Hematopoietic multipotent progenitor cell treated with erythropoietin and hydrocortisone succinate and interleukin-3 and kit ligand, for 4 days (in vitro differentiated cells): Measurements from ENCODE around the gene PAM.
"Not testable (repeated sequence)": the region's sequence is repeated elsewhere in the genome, so short reads cannot be mapped to it uniquely, and the experiment has no call there.

Experiments
- DNase-seq: peaks from one replicate; pipeline ENCODE4 v3.0.0-alpha.2; 2015

The PAM gene

DNA sequence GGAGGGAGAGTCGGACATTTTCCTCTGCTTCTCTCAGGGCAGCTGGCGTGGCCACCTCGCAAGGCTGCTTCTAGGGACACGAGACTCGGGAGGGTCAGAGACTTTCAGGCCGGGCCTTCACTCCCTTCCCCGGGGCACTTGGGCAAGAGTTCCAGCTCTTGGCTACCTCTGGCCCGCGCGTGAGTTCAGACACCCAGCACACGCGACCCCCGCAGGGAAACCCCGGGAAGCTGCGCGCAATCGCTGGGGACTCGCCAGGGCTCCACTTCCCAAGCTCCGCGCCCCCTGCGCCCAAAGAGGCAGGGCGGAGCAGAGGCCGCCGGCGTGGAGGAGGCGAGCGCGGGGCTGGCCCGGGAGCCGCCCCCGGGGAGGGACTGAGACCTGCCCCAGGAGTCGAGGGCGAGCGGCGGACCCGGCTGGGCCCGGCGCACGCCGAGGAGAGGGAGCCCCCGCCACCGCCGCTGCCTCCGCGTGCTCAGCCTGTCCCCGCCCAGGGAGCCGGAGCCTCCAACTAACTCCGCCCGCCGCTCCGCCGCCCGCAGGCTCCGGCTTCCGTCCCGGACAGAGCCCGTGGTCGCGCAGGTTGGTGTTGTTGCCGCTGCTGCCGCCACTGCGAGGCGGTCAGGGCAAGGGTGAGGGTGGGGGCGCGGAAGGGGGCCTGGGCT lies at the start of gene PAM:
Gene PAM (plus strand): TSS at position 539 of the 665 bp plus-strand sequence. CDS start 110,891 bp downstream, outside the sequence.
- peak; percentile 88 for DNase-seq

DNA sequence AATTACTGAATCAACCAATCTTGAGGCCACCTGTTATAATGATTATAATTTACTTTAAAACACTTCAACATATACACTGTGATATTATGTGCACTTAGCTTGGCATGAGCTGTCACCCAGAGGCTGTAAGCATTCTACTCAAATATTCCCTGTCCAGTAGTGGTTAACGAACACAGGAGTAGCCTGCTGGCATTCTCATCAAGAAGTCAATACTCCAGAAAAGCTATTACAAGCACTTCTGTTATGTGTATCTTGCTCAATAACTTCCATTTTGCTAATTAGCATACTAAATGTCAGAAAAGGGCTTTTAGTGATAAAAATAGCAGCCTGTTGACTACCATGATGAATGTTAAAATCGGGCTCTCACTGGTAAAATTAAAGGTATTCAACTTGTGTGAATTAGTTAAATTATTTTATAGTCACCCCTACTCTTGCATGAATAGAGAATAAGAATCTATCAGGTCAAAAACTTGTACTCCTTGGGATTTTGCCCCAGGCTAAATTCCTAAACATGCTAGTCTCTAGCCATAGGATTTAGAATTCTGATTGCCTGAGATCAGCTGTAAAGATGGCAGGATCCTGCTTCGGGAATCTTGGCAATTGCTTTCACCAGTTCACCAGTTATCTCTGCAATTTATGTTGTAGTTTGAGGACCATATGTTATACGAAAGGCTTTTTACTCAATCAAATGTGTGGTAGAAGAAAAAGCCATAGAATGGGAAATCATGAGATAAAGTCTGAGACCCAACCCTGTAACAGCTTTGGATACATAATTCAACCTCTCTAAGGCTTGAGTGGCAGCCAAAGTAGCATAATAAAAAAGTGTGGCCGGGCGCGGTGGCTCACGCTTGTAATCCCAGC lies 43.4 kb upstream of the PAM start:
- no peak for DNase-seq

- no peak for DNase-seq
These were observed 41.8 kb upstream of the PAM start for GRCh38 chr5:102713278-102713677.

DNA sequence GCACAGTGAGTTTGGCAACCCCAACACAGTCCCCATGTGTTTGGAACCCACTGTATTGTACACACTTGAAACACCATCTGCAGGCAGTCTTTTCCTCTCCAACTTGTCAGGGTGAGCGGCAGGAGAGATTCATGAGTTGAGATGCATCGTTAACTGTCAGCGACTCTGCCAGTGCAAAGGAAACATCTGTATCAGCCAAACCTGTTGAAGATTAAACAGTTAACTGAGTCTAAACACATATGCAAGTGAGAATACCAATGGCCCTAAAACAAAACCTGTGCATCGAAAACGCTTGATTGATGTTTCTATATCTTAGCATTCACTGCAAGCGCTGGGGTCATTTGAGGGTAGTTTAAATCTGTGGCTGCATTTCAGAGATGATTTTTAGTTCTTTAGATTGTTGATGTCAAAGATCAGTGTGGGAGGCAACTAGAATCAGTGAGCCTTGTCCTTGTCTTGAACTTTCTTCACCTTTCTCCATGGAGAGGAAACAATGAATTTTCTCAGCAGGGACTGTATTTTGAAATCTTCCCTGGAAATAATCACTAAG lies 41.3 kb upstream of the PAM start:
- DNase-seq, result peak; percentile 3

DNA sequence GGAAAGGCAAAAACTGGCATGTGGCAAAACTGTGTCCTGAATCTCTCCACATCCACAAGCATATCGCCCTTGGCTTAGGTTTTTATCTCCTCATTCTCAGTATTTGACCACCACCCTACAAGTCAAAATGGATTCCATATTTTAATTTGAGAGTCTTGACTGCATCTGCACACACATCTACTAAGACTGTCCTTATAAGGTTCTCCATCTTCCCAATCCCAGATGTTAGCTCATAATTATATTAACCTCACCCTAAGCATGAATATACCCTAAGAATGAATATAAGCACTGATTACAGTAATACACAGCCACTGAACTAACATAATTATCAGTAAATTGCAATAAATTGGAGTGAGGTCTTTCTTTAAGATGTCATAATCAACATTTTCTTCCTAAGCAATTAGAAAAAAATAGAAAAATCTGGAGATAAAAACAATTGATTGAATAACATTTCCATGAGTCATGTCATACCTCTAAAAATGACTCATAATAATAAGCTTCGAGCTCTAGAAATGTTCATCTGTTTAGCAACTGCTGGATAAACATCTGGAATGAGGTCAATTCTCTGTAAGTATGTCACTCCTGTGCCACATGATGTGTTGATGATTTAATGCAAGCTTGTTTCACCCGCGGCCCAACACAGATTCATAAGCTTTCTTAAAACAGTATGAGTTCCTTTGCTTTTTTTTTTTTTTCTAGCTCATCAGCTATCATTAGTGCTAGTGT lies 39.9 kb upstream of the PAM start:
- DNase-seq, result no peak

DNA sequence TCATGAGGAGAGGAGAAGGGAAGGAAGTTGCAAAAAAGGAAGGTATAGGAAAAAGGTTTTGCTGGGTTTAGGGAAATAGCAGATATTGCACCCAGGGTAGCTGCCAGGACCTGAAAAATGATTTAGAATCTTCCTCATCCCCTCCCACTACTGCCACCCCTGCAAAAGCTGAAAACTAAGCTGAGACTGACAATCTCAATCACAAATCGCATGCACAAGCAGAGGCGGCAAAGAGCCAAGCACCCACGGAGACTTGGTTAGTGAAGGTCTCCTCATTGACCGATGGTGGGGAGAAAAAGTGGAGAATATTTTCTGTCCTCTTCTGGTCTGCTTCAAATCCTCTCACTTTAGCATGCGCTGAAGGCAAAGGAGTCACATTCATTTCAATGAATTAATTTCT lies 39.1 kb upstream of the PAM start:
- DNase-seq, result no peak

DNA sequence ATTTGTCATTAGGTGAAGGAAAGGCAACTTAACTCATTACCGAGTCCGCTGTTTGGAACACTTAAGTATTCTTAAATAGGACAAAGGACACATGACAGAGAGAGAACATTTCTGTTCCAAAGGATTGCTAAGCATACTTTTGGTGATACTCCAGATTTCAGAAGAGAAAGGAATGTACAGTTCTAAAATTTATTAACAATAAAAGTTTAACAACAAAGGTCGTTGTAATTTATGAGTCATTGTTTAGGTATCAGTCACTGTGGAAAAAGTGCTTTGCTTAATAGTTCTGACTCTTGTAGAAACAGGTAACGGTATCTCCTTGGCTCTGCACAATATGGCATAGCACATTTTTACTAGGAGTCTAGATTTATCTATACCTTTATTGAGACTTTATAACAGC lies 36.3 kb upstream of the PAM start:
- DNase-seq, result no peak

DNA sequence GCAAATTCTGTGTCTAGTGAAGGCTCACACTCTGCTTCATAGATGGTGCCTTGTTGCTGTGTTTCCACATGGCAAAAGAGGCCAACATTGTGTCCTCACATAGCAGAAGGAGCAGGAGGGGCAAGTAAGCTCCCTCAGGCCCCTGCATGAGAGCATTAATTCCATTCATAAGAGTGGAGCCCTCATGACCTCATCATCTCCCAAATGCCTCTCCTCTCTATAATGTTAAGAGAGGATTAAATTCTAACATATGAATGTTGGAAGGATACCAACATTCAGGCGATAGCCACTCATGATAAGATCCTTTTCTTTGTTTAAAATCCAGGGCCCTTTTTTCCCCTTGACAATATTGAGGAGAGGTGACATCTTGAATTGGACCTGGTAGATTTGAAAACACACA lies 35.2 kb upstream of the PAM start:
- no peak for DNase-seq

GRCh38 chr5:102720969-102721368 lies 34.1 kb upstream of the PAM start:
- DNase-seq, result no peak

- no peak for DNase-seq
These were observed 32.2 kb upstream of the PAM start for GRCh38 chr5:102722931-102723330.

DNA sequence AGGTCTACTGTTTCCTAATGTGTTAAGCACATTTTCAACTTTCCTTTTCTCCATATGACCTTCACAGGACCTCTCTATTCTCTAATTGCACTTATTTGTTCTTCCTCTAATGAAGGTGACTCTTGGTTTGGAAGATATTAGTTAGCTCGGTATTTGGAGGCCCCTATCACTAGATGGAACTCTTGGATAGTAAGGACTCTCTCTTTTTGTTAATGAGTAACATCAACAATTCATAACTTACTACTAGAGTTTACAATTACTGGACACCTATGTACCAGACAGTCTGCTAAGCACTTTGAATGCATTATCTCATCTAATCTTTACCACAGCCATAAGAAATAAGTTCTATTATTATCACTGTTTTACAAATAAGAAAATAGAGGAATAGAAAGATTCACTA lies 23.4 kb upstream of the PAM start:
- DNase-seq, result no peak

DNA sequence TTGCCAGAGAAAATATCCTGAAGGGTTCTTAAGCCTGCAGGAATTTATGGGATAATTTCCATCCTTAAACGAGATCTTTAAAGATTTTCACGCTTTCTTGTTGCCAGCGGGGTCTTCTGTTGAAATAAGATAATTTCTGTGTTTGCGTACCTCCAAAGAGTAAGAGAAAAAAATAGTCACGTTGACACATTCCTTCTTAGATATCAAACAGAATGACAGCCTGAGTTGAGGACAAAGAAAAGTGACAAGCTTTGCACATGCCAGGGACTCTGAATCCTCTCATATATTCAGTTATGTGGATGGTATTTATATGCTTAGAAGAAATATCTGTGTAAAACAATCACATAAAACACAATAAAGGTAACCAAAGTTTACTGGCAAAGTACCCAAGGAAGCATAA lies 21.6 kb upstream of the PAM start:
- DNase-seq, result no peak

GRCh38 chr5:102737161-102737560 lies 17.9 kb upstream of the PAM start:
- DNase-seq, result no peak

DNA sequence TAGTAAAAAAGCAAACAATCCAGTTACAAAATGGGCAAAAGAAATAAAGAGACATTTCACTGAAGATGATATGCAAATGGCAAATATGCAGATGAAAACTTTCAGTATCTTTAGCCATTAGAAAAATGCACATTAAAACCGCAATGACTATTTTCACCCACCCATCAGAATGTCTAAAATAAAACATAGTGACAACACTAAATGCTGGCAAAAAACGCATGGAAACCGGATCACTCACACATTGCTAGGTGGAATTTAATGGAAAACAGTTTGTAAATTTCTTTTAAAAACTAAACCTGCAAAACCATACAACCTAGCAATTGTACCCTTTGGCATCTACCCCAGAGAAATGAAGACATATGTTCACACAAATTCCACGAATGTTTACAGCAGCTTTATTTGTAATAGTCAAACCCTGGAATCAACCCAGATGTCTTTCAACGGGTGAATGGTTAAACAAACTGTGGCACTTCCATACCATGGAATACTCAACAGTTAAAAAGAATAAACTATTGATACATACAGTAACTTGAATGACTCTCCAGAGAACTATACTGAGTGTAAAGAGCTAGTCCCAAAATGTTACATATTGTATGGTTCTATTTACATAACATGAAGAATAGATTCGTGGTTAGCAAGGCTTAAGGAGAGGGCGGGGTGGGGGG lies 17.2 kb upstream of the PAM start:
- DNase-seq, result no peak

- DNase-seq, result peak; percentile 16
These were observed 14.6 kb upstream of the PAM start for GRCh38 chr5:102740515-102740914.

GRCh38 chr5:102742215-102742614 lies 12.9 kb upstream of the PAM start:
- DNase-seq, result no peak

DNA sequence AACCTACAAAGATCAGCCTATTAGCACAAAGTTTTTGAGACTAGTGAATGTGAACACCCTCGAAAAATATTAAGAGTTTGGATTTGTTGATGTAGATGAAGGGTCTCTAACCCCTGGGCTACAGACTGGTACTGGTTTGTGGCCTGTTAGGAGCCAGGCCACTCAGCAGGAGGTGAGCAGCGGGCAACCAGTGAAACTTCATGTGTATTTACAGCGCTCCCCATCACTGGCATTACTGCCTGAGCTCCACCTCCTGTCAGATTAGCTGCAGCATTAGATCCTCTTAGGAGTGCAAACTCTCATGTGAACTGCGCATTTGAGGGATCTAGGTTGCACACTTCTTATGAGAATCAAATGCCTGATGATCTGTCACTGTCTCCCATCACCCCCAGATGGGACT lies 11.2 kb upstream of the PAM start:
- DNase-seq, result no peak

DNA sequence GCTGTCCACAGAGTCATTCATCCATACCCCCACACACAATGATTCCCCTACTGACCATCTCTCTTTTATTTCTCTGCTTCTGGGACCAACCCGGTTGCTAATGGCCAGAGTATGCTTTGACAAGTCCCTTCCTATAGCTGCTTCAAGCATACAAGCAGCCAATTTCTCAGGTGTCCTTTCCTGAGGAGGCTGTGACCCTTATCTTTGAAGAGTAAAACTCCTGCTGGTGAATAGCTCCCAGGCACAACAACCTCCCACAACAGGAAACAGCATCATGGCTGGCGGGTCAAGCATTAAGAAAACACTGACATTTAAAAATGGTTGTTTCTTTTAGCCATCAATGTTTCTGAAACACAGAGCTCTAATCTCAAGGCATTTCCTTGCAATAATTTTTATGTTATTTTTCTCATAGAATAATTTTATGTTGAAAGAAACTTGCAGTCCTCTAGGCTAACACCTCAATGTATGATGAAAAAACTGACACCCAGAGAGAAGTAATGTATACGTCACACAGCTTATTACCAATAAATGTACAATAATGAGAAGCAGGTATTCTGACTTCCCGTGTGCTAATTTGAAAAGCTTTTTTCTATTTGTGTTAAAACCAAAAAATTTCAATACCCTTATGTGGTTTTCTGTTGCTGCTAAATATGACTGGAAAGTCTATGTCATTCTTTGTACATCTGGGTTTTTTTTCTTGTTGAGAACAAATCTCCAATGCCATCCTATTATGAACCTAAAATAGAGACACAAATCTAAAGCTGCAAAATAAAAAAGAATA lies 7.5 kb upstream of the PAM start:
- no peak for DNase-seq

DNA sequence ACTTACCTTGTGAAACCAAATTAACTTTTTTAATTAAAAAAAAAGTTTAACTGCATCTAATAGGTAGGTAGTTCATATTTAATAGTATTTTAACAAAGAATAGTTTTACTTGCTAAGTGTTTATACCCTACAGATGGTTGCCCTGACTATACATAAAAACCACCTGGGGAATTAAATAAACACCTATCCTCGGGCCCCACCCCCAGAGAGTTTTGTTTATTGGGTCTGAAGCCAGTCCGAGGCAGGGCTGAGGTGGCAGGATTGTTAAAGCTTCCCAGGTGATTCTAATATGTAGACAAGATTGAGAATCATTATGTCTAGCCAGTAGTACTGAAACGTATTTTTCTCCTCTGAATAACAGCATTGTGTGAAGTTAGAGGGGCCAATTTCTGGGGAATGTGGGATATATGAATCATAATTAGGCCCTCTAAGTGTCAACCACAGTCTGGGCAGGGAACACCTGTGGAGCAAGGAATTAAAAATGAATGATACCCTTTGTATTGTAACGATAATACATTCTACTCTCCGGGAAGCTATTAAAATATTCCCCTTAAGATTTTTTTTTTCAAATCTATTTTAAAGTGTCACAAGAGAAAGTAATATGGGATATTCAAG lies 5.6 kb upstream of the PAM start:
- no peak for DNase-seq

GRCh38 chr5:102750151-102750834 lies 4.8 kb upstream of the PAM start:
- DNase-seq, result no peak

DNA sequence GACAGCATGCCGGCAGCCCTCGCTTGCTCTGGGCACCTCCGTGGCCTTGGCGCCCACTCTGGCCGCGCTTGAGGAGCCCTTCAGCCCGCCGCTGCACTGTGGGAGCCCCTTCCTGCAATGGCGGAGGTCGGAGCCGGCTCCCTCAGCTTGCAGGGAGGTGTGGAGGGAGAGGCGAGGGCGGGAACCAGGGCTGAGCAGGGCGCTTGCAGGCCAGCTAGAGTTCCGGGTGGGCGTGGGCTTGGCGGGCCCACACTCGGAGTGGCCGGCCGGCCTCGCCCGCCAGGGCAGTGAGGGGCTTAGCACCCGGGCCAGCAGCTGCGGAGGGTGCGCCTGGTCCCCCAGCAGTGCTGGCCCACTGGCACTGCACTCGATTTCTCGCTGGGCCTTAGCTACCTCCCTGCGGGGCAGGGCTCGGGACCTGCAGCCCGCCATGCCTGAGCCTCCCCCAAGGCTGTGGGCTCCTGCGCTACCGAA lies 3.2 kb upstream of the PAM start:
- not testable (repeated sequence) for DNase-seq
